HG03103 (cell line): Measurements from ENCODE around the gene IBTK.
"Not testable (repeated sequence)": the region's sequence is repeated elsewhere in the genome, so short reads cannot be mapped to it uniquely, and the experiment has no call there.

Experiments
- ATAC-seq: cut with Tn5 transposase; IDR thresholded peaks from one replicate; pipeline ENCODE4 v1.9.1; 2021; ENCODE audit warnings: low read depth; ENCODE audit not compliant: unreplicated experiment

Gene IBTK

DNA sequence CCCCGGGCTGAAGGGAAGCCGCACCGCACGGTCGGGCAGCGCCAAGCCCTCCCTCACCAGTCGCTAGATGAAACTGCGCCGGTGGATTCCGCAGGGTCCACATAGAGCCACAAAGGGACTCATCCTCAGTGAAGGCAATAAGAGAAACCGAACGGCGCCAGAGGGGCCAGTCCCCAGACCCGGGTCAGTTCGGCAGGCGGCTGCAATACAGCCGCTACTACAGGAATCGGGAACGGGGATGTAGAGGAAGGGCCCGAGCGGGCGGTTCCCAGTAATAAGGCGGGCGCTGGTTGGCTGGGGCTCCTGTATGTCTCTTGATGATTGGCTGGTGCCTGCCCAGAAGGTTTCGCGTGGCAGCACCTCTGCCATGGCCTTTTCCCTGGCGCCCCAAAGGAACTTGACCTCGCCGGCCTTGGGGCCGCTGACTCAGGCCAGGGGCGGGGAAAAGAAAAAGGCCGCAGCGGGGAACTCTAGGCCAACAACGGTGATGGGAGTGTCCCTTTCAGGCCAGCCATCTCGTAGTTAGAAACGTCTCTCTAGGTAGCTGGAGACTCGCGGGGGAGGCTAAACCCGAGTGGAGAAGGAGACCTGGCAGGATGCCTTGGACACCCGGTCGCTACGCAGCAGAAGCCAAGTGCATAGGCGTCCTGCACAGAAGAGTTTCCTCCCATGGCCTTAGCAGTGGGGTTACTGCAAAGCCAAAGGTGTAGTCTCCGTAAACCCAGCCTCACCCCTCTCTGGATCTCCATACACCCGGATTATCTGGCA lies at the start of gene IBTK:
Gene IBTK (minus strand): TSS at position 240 of the 768 bp plus-strand sequence. CDS start 7,258 bp downstream, outside the sequence.
- ATAC-seq: peak; percentile 78

DNA sequence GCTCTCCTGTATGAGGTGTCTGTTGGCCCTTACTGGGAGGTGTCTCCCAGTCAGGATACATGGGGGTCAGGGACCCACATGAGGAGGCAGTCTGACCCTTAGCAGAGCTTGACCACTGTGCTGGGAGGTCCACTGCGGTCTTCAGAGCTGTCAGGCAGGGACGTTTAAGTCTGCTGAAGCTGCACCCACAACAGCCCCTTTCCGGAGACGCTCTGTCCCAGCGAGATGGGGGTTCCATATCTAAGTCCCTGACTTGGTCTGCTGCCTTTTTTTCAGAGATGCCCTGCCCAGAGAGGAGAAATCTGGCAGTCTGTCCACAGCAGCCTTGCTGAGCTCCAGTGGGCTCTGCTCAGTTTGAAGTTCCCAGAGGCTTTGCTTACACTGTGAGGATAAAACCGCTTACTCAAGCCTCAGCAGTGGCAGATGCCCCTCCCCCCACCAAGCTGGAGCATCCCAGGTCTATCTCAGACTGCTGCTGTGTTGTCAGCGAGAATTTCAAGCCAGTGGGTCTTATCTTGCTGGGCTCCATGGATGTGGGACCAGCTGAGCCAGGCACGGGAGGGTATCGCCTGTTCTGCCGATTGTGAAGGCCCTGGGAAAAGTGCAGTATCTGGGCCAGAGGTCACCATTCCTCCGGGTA lies 36.3 kb upstream of the IBTK start:
- no peak for ATAC-seq

GRCh38 chr6:82281550-82281949 lies 34.0 kb upstream of the IBTK start:
- not testable (repeated sequence) for ATAC-seq

DNA sequence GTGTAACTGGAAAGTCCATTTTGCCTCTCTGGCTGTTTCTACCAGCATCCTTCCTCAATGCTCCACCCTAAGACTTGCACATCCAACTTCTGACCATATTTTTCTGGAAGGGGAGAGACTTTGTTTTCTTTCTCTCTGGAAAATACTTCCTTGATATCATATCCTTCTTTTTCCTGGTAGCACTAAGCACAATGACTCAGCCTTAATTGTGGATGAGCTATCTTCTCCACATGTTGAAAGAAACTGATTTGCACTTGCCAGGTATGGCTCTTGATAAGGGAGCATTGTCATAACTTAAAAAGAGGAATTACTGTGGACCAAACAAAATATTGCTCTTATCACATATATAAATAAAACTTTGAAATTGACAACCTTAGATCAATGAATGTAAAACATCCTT lies 30.1 kb upstream of the IBTK start:
- no peak for ATAC-seq

- no peak for ATAC-seq
Measured at GRCh38 chr6:82275686-82276085, 28.1 kb upstream of the IBTK start.

DNA sequence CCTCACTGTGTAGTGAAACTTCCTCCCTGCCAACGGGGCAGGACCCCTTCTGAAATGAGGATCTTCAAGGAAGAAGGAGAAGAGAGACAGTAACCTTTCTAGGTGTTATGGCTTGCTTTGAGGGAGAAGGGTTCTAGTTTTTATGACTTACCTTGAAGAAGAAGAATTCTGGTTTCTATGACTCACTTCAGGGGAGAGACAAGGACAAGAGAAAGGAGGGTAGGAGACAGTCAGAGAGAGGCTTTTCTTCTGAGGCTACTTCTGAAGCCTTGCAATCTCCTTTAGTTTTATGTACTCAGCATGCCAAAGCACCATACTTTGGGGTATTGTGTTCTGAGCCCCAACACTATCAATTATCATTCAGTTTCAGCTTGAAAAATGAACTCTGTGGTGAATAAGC lies 25.8 kb upstream of the IBTK start:
- no peak for ATAC-seq

DNA sequence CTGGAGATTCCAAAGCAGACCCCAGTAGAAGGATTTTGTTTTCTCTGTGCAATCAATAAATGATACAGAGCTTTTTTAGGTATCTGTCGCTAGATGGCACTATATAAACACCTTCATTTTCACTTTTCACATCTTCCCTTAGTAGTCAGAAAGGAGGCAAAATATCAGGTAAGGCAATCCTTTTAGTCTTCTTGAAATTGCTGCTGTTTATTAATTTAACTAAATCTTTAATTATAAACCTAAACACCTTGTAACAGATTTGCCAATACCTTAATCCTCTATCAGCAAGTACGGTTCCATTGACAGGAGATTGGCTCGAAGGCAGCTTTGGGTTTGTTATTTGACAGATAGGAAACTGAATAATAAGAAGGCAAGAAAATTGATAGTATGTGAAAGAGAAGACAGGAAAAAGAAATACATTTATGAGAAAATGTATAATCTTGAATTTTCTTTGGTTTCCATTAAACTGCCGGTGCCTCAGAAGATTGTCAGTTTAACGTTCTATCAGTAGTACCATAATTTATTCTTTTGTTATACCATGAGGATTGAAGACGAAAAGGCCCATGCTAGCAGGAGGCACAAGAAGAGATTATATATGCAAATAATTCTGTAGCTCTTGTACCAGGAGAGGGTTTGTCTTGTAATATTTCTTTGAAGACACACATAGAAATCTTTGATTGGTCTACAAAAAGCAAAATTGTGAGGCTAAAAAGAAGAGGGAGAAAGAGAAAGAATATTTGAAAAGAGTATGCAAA lies 23.5 kb upstream of the IBTK start:
- no peak for ATAC-seq

DNA sequence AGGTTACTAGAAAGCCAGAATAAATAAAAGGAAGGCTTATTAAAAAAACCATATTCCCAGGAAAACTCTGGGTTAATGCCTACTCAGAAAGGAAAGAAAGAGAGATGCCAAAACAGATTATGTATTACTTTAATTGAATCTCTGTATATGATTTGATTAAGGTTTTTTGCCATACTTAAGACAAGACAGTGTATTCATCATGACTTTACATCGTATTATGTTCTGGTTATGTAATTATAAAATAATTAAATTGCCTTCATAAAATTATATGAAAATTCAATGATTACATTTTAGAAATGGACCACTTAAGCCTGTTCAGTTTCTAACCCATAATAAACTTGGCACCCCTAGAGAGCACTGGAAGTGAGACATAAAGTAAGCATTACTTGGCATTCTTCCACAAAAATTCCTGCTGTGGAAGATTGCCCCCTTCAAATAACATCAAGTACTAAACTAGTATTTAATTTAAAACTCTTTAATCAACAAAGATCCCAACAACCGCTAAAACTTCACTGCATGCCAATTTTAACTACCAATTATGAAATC lies 20.8 kb upstream of the IBTK start:
- no peak for ATAC-seq

DNA sequence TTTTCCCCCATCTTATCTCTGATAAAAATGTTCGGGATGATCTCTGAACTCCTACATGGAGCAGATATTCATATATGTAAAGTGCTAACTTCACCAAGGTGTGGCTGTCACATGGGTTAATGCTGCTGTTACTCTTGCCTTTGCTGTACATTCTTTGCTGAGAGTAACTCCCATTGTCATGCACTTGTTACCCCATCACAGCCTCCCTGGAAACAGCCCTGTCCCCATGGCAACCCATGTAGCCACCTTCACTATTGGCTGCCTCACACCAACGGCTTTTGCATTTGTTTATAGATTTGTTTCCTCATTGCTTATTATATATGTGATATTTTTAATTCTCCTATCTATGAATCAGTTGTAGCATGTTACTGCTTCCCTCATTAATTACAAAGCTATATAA lies 17.3 kb upstream of the IBTK start:
- ATAC-seq: no peak

GRCh38 chr6:82264321-82264720 lies 16.8 kb upstream of the IBTK start:
- ATAC-seq: no peak

DNA sequence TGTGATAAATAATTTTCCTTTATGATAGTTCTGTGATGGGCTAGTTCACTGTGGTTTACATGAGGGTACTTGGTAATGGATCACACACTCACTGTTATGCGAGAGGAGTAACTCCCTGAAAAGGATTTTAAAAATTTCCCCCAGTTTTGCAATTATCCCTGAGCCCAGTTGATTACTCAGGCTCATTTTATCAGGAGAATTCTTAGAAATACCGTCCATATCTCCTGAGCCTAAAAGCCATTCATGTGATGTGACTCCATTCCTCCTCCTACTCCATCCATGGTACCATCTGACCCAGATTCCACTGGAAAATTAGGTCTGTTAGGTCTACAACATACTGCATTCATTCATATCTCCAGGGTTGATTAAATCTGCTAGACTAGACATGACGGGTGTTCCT lies 16.4 kb upstream of the IBTK start:
- ATAC-seq: no peak

DNA sequence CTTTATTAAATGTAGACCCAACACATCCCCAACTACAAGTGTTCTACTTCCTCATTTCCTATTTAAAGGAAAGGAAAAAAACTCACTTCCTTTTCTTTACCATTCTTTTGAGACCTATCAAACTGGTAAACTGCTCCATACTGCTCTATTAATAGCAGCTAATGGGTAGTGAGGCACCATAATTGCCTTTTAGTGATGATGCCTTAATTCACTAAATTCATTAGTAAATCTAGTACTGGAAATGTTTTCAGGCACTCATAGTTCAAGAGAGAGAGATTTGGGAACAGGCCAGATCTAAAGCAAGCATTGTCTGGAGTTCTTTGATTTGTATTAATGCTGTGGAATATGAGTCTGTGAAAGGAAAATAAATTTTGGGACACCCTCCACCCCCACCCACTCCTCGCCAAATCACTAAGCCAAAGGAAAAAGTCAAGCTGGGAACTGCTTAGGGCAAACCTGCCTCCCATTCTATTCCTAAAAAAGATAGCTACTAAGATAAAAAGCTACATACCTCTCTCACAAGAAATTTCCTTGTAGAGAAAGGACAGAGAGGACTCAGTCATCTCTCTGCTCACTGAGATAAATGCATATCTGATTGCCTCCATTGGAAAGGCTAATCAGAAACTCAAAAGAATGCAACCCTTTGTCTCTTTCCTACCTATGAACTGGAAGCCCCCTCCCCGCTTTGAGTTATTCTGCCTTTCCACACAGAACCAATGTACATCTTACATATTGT lies 13.6 kb upstream of the IBTK start:
- no peak for ATAC-seq

- ATAC-seq: no peak
Measured at GRCh38 chr6:82259389-82259788, 11.8 kb upstream of the IBTK start.

- no peak for ATAC-seq
Measured at GRCh38 chr6:82257088-82257774, 9.7 kb upstream of the IBTK start.

- not testable (repeated sequence) for ATAC-seq
Measured at GRCh38 chr6:82254722-82255121, 7.2 kb upstream of the IBTK start.

DNA sequence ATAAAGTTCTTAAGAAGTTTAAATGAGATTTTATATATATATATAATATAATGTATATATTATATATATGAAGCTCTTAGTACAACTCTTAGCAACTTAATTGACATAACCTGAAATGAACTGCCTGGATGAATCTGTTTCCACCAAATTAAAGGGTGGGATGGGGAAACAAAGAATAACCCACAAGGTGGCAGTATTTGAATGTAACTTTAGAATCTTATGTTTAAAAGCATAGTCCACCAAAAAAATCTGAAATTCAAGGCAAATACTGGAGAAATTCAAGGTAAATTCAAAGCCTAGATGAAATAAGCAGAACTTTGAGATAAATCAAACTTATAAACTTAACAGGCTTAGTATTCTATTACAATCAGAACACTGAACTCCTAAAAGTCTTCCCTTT lies 4.4 kb upstream of the IBTK start:
- no peak for ATAC-seq

DNA sequence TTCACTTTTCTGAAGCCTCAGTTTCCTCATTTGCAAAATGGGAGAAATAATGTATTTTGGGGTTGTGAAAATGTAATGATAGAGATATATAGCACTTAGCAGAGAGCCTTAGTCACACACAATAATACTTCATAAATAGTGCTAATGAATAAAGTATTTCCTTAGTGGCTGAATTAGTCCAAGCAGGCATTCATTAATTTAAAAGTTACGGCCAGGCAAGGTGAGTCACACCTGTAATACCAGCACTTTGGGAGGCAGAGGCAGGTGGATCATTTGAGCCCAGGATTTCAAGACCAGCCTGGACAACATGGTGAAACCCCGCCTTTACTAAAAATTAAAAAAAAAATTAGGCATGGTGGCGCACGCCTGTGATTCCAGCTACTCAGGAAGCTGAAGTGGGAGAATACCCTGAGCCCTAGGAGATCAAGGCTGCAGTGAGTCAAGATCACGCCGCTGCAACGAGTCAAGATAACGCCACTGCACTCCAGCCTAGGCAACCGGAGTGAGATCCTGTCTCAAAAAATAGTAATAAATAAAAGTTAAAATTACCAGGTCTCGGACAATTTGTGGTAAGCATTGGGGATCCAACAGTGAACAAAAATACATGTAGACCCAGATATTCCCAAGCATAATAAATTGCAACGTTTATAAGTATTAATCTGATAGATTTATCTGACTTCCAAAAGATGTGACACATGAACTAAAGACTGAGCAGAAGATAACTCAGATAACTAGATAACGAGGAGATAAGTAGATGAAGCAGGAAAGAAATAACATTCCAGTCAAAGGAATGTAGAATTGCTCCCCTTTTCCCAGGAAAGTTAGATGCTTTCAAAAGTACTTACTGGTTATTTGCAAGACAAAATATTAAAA lies 2.1 kb upstream of the IBTK start:
- ATAC-seq: no peak

- peak; percentile 21 for ATAC-seq
Measured at GRCh38 chr6:82248273-82248735, 760 bp upstream of the IBTK start.
